Lung (tissue), 12 donors: ENCODE measurements around the gene MINK1. TPM values are rescaled to one million over a fixed set of nuclear protein-coding genes. Genes with fewer than 3 reads are reported as not detected.

Experiments
- ATAC-seq: fragments of 200-7000 bp; cut with Tn5 transposase; one replicate; pipeline ENCODE4 v1.9.1; 2020; ENCODE audit warnings: moderate number of reproducible peaks; ENCODE audit not compliant: insufficient read depth, low FRiP score
- DNase-seq, 3 donors: peaks; one replicate each; pipeline ENCODE4 v3.0.0-alpha.2; 2013 to 2017
- H3K27ac ChIP-seq, 2 donors: one replicate each; pipeline ENCODE4 v1.5.1; 2013; ENCODE audit warnings: mild to moderate bottlenecking in 2 of 2, moderate library complexity in 2 of 2, control low read depth in 1 of 2, inconsistent platforms in 1 of 2, low read depth in 1 of 2, low read length in 1 of 2
- H3K27me3 ChIP-seq, 3 donors: one replicate each; pipeline ENCODE4 v1.5.1; 2013; ENCODE audit warnings: low read length in 2 of 3; ENCODE audit not compliant: control insufficient read depth in 3 of 3, insufficient read depth in 3 of 3
- H3K36me3 ChIP-seq, 4 donors: one replicate each; pipeline ENCODE4 v1.5.1; 2013; ENCODE audit warnings: low read length in 4 of 4, mild to moderate bottlenecking in 1 of 4, moderate library complexity in 1 of 4; ENCODE audit not compliant: control insufficient read depth in 4 of 4, insufficient read depth in 4 of 4
- H3K4me1 ChIP-seq, 5 donors: one replicate each; pipeline ENCODE4 v1.5.1; 2013; ENCODE audit warnings: low read length in 5 of 5, mild to moderate bottlenecking in 2 of 5, moderate library complexity in 1 of 5; ENCODE audit not compliant: control insufficient read depth in 5 of 5, insufficient read depth in 5 of 5
- H3K4me3 ChIP-seq: one replicate; pipeline ENCODE4 v1.5.1; 2013; ENCODE audit warnings: mild to moderate bottlenecking, control low read depth, moderate library complexity
- H3K9ac ChIP-seq, 2 donors: one replicate each; pipeline ENCODE4 v1.5.1; 2013; ENCODE audit warnings: low read length in 2 of 2, control low read depth in 1 of 2; ENCODE audit not compliant: insufficient read depth in 1 of 2
- H3K9me3 ChIP-seq, 4 donors: one replicate each; pipeline ENCODE4 v1.5.1; 2013; ENCODE audit warnings: low read length in 3 of 4, mild to moderate bottlenecking in 1 of 4, moderate library complexity in 1 of 4; ENCODE audit not compliant: control insufficient read depth in 4 of 4, insufficient read depth in 3 of 4
- WGBS, 2 donors: extraction: QIAGEN DNeasy Blood & Tissue Kit; methylation state at CpG; one replicate each; pipeline ENCODE4 v1.1.7; 2013; 5-methylcytosine and 5-hydroxymethylcytosine counted together
- polyA plus RNA-seq, 2 donors: library from polyadenylated mRNA; stranded (reverse); fragments of 200-250 nt; gene quantifications; one replicate each; pipeline ENCODE4 v1.2.1, GENCODE V29; 2013
- total RNA-seq, 2 donors: library from RNA; depleted of rRNA in 1 of 2; stranded (reverse); fragments of >200 nt in 1 of 2; gene quantifications; one replicate each; pipeline ENCODE4 v1.2.1, GENCODE V29; 2014 to 2021
- TF ChIP-seq, protein P1 (sequence below): IDR thresholded peaks from 2 replicates; pipeline ENCODE4 v1.5.1; 2012; ENCODE audit warnings: mild to moderate bottlenecking; ENCODE audit errors: control extremely low read depth, extremely low read depth
- donor health status: control.
- donor health status: control.
- donor health status: Bipolar disorder and iron deficiency.
- donor health status: healthy.
- donor health status: DM: yes; HTN: yes; CAD: no.

The MINK1 gene
- total and polyA plus RNA-seq, 4 donors, result 36.5 to 95.4 (median 51.0) TPM

DNA sequence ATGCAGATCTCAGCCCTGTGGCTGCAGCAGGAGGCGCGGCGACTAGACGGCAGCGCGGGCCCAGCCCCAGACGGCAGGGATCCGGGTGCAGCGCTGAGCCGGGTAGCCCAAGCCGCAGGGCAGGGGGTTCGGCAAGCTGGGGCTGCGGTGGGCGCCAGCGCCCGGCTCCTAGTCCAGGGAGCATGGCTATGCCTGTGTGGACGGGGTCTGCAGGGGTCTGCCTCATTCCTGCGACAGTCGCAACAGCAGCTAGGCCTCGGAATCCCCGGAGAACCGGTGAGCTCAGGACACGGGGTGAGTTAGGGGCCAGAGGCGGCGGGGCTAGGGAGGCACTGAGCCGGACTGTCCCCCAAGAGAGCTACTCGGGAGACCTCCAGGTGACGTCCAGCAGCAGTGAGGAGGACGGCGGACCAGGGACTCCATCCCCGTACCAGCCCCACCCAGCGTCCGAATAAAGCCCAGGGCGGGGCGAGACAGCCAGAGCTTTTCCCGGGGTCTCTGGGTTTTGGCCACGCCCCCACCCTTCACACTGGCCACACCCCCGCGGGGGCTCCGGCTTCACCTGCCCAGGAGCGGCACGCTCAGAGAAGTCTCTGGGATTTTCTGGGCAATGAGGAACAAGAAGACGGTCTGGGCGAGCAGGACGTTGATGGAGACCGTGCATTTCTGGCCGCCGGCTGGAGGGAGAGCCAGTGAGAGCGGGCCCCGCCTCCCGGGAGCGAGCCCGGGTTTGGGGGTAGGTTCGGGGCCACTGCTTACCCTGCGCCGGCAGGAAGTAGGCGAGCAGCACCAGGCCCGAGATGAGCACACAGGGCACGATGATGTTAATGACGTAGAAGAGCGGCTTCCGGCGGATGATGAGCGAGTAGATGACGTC lies 67.3 kb downstream of the MINK1 start:
- H3K27ac ChIP-seq, result peak overlapping the region in 1 of 2 donors; percentile 45

DNA sequence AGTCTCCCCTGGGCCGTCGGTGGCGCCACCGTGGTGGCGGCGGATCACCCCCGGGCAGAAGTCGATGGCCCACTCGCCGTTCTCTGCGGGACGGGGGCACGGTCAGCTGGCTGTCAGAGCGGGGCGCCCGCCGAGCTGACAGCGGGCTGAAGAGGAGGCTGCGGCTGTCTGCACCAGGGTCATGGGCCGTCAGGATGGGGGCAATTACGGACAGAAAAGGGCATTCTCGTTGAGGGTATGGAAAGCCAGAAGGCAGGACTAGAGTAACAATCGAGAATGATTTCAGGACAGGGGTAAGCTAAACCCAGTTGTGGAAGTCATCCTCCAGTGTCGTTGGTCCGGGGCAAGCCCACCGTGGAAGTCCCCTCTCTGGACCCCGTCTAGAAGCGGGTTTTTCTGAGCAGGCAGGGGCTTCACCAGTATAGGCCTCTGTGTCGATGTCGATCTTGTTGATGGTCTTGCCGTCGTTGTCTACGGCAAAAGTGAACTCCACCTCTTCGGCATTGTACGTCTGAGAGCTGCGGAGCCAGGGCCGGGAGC lies 68.0 kb downstream of the MINK1 start:
- Histone ChIP-seq H3K4me1 (peaks cover 0 to 15% (median 9%) of the 10 kb centered on the region in 5 donors), H3K4me3 (no peak overlapping the region), H3K36me3 (peaks cover 0 to 12% (median 1%) of the 10 kb centered on the region in 4 donors), H3K9me3 (no peaks in the 10 kb centered on the region), H3K27ac (peak overlapping the region in 1 of 2 donors; percentile 45), H3K27me3 (peaks cover 0 to 45% (median 19%) of the 10 kb centered on the region in 3 donors), H3K9ac (no peak overlapping the region)
- DNase-seq (peak in 1 of 3 donors; percentile 20), ATAC-seq (no peak)
- TF ChIP-seq, protein P1, sequence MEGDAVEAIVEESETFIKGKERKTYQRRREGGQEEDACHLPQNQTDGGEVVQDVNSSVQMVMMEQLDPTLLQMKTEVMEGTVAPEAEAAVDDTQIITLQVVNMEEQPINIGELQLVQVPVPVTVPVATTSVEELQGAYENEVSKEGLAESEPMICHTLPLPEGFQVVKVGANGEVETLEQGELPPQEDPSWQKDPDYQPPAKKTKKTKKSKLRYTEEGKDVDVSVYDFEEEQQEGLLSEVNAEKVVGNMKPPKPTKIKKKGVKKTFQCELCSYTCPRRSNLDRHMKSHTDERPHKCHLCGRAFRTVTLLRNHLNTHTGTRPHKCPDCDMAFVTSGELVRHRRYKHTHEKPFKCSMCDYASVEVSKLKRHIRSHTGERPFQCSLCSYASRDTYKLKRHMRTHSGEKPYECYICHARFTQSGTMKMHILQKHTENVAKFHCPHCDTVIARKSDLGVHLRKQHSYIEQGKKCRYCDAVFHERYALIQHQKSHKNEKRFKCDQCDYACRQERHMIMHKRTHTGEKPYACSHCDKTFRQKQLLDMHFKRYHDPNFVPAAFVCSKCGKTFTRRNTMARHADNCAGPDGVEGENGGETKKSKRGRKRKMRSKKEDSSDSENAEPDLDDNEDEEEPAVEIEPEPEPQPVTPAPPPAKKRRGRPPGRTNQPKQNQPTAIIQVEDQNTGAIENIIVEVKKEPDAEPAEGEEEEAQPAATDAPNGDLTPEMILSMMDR, result no peak
- WGBS, 2 donors, result 39 to 45% methylated on average over 35 to 37 of the region's 37 CpGs

More for the DNA sequence above, 67.3 kb downstream of the MINK1 start:
- 16 to 35% methylated on average over 65 of the region's 65 CpGs for WGBS, 2 donors
- Histone ChIP-seq H3K4me1 (peaks cover 0 to 15% (median 9%) of the 10 kb centered on the region in 5 donors), H3K9me3 (no peaks in the 10 kb centered on the region), H3K4me3 (no peak overlapping the region), H3K27me3 (peaks cover 0 to 45% (median 19%) of the 10 kb centered on the region in 3 donors), H3K9ac (no peak overlapping the region), H3K36me3 (peaks cover 0 to 19% (median 7%) of the 10 kb centered on the region in 4 donors)
- TF ChIP-seq, protein P1, result no peak
- ATAC-seq, result no peak
- peak; percentile 44 to 63 (median 57) for DNase-seq

DNA sequence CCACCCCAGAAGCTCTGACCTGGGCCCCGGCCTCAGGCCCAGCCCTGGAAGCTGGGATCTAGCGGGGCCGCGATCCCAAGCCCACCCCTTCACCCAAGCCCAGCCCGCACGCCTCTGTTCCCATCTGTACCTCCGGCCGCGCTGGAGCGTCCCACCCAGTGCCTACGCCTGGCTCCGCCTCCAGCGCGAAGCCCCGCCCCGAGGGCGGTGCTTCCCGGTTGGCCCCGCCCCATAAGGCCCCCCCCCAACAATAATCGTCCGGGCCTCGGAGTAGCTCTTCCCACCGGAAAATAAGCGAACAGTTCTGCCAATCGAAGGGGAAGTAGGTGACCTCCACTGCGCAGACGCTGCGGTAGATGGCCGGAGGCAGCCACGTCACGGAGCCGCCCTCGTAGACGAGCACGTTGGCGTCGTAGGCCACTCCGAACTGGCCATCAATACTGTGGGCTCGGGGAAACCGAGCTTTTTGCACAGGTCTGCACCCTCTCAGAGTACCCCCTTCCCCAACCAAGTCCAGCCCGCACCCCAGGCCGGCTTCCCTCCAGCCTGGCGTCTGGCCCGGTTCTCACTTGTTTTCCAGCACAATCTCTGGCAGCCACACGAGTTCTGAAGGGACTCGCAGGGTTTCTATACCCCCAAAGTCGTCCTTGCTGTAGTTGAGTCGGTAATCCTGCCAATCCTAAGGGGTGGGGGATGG lies 68.7 kb downstream of the MINK1 start:
- ATAC-seq, result peak; percentile 28

More for the DNA sequence above, 68.7 kb downstream of the MINK1 start:
- peaks cover 0 to 6% (median 0%) of the 10 kb centered on the region in 4 donors for H3K36me3 ChIP-seq
- H3K27me3 ChIP-seq, result peaks cover 0 to 45% (median 19%) of the 10 kb centered on the region in 3 donors
- no peak overlapping the region for H3K9ac ChIP-seq
- DNase-seq, result peak; percentile 45 to 49 (median 47)
- H3K9me3 ChIP-seq, result no peaks in the 10 kb centered on the region
- H3K27ac ChIP-seq, result peak overlapping the region in 1 of 2 donors; percentile 81
- H3K4me3 ChIP-seq, result no peak overlapping the region
- WGBS, 2 donors, result 29 to 32% methylated on average over 48 of the region's 48 CpGs
- TF ChIP-seq, protein P1, result no peak
- peaks cover 0 to 15% (median 9%) of the 10 kb centered on the region in 5 donors for H3K4me1 ChIP-seq
